H9 (cell line): ENCODE results near the gene MRPS5. TPM values are rescaled to one million over a fixed set of nuclear protein-coding genes. Genes with fewer than 3 reads are reported as not detected.

Experiments
- DNase-seq: peaks from one replicate; pipeline ENCODE4 v3.0.0-alpha.2; 2017
- H2AFZ ChIP-seq: one replicate; pipeline ENCODE4 v1.6.1; 2013; ENCODE audit warnings: mild to moderate bottlenecking, low read length, control low read depth, moderate library complexity
- H2AK5ac ChIP-seq: 2 replicates; pipeline ENCODE4 v1.6.1; 2013; ENCODE audit warnings: low read length, control low read depth, mixed read lengths; ENCODE audit not compliant: insufficient read length
- H2BK120ac ChIP-seq: one replicate; pipeline ENCODE4 v1.6.1; 2013; ENCODE audit warnings: low read depth, mild to moderate bottlenecking, low read length, control low read depth, inconsistent platforms; ENCODE audit not compliant: poor library complexity, severe bottlenecking
- H2BK12ac ChIP-seq: 2 replicates; pipeline ENCODE4 v1.6.1; 2013; ENCODE audit warnings: low read length, control low read depth, mixed read lengths, low read depth; ENCODE audit not compliant: insufficient read length
- H2BK15ac ChIP-seq: 2 replicates; pipeline ENCODE4 v1.6.1; 2013; ENCODE audit warnings: low read depth, low read length, control low read depth
- H2BK20ac ChIP-seq: one replicate; pipeline ENCODE4 v1.6.1; 2013; ENCODE audit warnings: low read depth, mild to moderate bottlenecking, low read length, control low read depth, inconsistent platforms; ENCODE audit not compliant: poor library complexity, severe bottlenecking
- H2BK5ac ChIP-seq: 2 replicates; pipeline ENCODE4 v1.6.1; 2013; ENCODE audit warnings: low read length, control low read depth, mixed read lengths; ENCODE audit not compliant: insufficient read length
- H3K14ac ChIP-seq: 2 replicates; pipeline ENCODE4 v1.6.1; 2013; ENCODE audit warnings: low read length, control low read depth; ENCODE audit not compliant: insufficient read depth
- H3K18ac ChIP-seq: 2 replicates; pipeline ENCODE4 v1.6.1; 2013; ENCODE audit warnings: low read depth, mild to moderate bottlenecking, mixed read lengths, low read length, control low read depth; ENCODE audit not compliant: insufficient read length
- H3K23ac ChIP-seq: 2 replicates; pipeline ENCODE4 v1.6.1; 2013; ENCODE audit warnings: low read length, control low read depth, mixed read lengths, low read depth; ENCODE audit not compliant: insufficient read length
- H3K23me2 ChIP-seq: 2 replicates; pipeline ENCODE4 v1.6.1; 2013; ENCODE audit warnings: low read depth, mild to moderate bottlenecking, mixed read lengths, low read length, control low read depth; ENCODE audit not compliant: insufficient read length, poor library complexity, severe bottlenecking
- H3K27ac ChIP-seq: 2 replicates; pipeline ENCODE4 v1.5.1; 2013; ENCODE audit warnings: low read length, control low read depth, mixed read lengths, low read depth; ENCODE audit not compliant: insufficient read length
- H3K27me3 ChIP-seq: 2 replicates; pipeline ENCODE4 v1.6.1; 2013; ENCODE audit warnings: low read length, control low read depth, inconsistent platforms; ENCODE audit not compliant: insufficient read depth
- H3K4ac ChIP-seq: 2 replicates; pipeline ENCODE4 v1.6.1; 2013; ENCODE audit warnings: low read depth, mild to moderate bottlenecking, control low read depth, inconsistent platforms, low read length, moderate library complexity
- H3K4me1 ChIP-seq: 2 replicates; pipeline ENCODE4 v1.6.1; 2013; ENCODE audit warnings: low read length, control low read depth, inconsistent platforms; ENCODE audit not compliant: insufficient read depth
- H3K4me2 ChIP-seq: 2 replicates; pipeline ENCODE4 v1.6.1; 2013; ENCODE audit warnings: low read length, control low read depth, mixed read lengths; ENCODE audit not compliant: insufficient read length, insufficient read depth
- H3K56ac ChIP-seq: 2 replicates; pipeline ENCODE4 v1.6.1; 2013; ENCODE audit warnings: low read depth, mild to moderate bottlenecking, mixed read lengths, low read length, control low read depth; ENCODE audit not compliant: insufficient read length
- H3K79me1 ChIP-seq: 2 replicates; pipeline ENCODE4 v1.6.1; 2013; ENCODE audit warnings: low read depth, mild to moderate bottlenecking, moderate library complexity, low read length, control low read depth, inconsistent platforms; ENCODE audit not compliant: insufficient read depth, poor library complexity, severe bottlenecking
- H3K79me2 ChIP-seq: 2 replicates; pipeline ENCODE4 v1.6.1; 2013; ENCODE audit warnings: low read length, control low read depth, inconsistent platforms; ENCODE audit not compliant: insufficient read depth
- H3K9ac ChIP-seq: 2 replicates; pipeline ENCODE4 v1.6.1; 2013; ENCODE audit warnings: low read length, control low read depth, mixed read lengths; ENCODE audit not compliant: insufficient read length; ENCODE audit errors: extremely low read depth
- H3K9me3 ChIP-seq: one replicate; pipeline ENCODE4 v1.6.1; 2013; ENCODE audit warnings: low read depth, low read length, inconsistent platforms; ENCODE audit not compliant: control insufficient read depth
- H3T11ph ChIP-seq: one replicate; pipeline ENCODE4 v1.6.1; 2013; ENCODE audit warnings: mild to moderate bottlenecking, low read length, control low read depth, inconsistent platforms
- H4K20me1 ChIP-seq: one replicate; pipeline ENCODE4 v1.6.1; 2013; ENCODE audit not compliant: control insufficient read depth, insufficient read length, insufficient read depth
- H4K5ac ChIP-seq: 2 replicates; pipeline ENCODE4 v1.6.1; 2013; ENCODE audit warnings: low read depth, mild to moderate bottlenecking, mixed read lengths, low read length, control low read depth; ENCODE audit not compliant: insufficient read length
- H4K8ac ChIP-seq: replicated peaks from 2 replicates; pipeline ENCODE4 v1.6.1; 2013; ENCODE audit warnings: low read length, control low read depth, mixed read lengths, low read depth; ENCODE audit not compliant: insufficient read length
- H4K91ac ChIP-seq: 2 replicates; pipeline ENCODE4 v1.6.1; 2013; ENCODE audit warnings: low read depth, mild to moderate bottlenecking, moderate library complexity, mixed read lengths, low read length, control low read depth; ENCODE audit not compliant: insufficient read length
- H3K27ac Mint-ChIP-seq, 3 experiments: 2 replicates in 2 of 3; 3 replicates in 1 of 3; pipeline ENCODE4 v1.8.0; 2020 to 2021; ENCODE audit warnings: mixed read lengths in 3 of 3, mild to moderate bottlenecking in 1 of 3, moderate library complexity in 1 of 3
- H3K27me3 Mint-ChIP-seq: 2 replicates; pipeline ENCODE4 v1.8.0; 2021; ENCODE audit warnings: low read depth, mild to moderate bottlenecking, moderate library complexity, mixed read lengths
- H3K36me3 Mint-ChIP-seq, 3 experiments: 2 replicates in 2 of 3; 3 replicates in 1 of 3; pipeline ENCODE4 v1.8.0; 2020 to 2021; ENCODE audit warnings: low read depth in 3 of 3, mixed read lengths in 3 of 3; ENCODE audit not compliant: insufficient read depth in 1 of 3
- H3K4me1 Mint-ChIP-seq, 2 experiments: 2 replicates each; pipeline ENCODE4 v1.8.0; 2020; ENCODE audit warnings: mixed read lengths in 2 of 2
- H3K4me3 Mint-ChIP-seq, 2 experiments: 2 replicates in 1 of 2; 3 replicates in 1 of 2; pipeline ENCODE4 v1.8.0; 2020 to 2021; ENCODE audit warnings: mild to moderate bottlenecking in 2 of 2, mixed read lengths in 2 of 2, moderate library complexity in 1 of 2
- H3K9me3 Mint-ChIP-seq, 2 experiments: 2 replicates in 1 of 2; 3 replicates in 1 of 2; pipeline ENCODE4 v1.8.0; 2020; ENCODE audit warnings: mild to moderate bottlenecking in 2 of 2, mixed read lengths in 2 of 2, moderate library complexity in 1 of 2
- WGBS: extraction: QIAGEN DNeasy Blood & Tissue Kit; methylation state at CpG from one replicate; pipeline ENCODE4 v1.1.7; 2013; ENCODE audit warnings: missing lambda C conversion rate, low lambda C conversion rate, mixed read lengths; ENCODE audit not compliant: insufficient read length; ENCODE audit errors: extremely low coverage; 5-methylcytosine and 5-hydroxymethylcytosine counted together
- total RNA-seq: library from RNA; stranded (reverse); gene quantifications from 2 replicates; pipeline ENCODE4 v1.2.1, GENCODE V29; 2021
- TF ChIP-seq, protein P1 (sequence below): fragments of 200-600 bp; sonication (generic); conservative IDR thresholded peaks from 3 replicates; pipeline ENCODE4 v1.8.0; 2021; ENCODE audit warnings: antibody characterized with exemption, mild to moderate bottlenecking

Gene MRPS5
- total RNA-seq, 1 experiment from 2014 or later = 50.9 TPM

GRCh38 chr2:95104606-95105005, 17.0 kb downstream of the MRPS5 start:
- no peak overlapping the region for H3K18ac ChIP-seq
- H3K56ac ChIP-seq = no peak overlapping the region
- H2BK120ac ChIP-seq = no peak overlapping the region
- no peak overlapping the region for H3K9ac ChIP-seq
- no peaks in the 10 kb centered on the region for H4K20me1 ChIP-seq
- H3K27me3 ChIP-seq = no peaks in the 10 kb centered on the region
- no peak overlapping the region for H4K8ac ChIP-seq
- no peak overlapping the region for H3K4ac ChIP-seq
- H3K27ac ChIP-seq = no peak overlapping the region
- no peak overlapping the region for H4K91ac ChIP-seq
- H2BK20ac ChIP-seq = no peak overlapping the region
- H2BK12ac ChIP-seq = no peak overlapping the region
- no peaks in the 10 kb centered on the region for H3K79me1 ChIP-seq
- Mint-ChIP-seq H3K4me1 (no peaks in the 10 kb centered on the region), H3K4me3 (no peak overlapping the region), H3K9me3 (no peaks in the 10 kb centered on the region), H3K27me3 (no peaks in the 10 kb centered on the region), H3K27ac (no peak overlapping the region), H3K36me3 (peaks cover 52 to 83% (median 71%) of the 10 kb centered on the region in 3 experiments)
- TF ChIP-seq, protein P1, sequence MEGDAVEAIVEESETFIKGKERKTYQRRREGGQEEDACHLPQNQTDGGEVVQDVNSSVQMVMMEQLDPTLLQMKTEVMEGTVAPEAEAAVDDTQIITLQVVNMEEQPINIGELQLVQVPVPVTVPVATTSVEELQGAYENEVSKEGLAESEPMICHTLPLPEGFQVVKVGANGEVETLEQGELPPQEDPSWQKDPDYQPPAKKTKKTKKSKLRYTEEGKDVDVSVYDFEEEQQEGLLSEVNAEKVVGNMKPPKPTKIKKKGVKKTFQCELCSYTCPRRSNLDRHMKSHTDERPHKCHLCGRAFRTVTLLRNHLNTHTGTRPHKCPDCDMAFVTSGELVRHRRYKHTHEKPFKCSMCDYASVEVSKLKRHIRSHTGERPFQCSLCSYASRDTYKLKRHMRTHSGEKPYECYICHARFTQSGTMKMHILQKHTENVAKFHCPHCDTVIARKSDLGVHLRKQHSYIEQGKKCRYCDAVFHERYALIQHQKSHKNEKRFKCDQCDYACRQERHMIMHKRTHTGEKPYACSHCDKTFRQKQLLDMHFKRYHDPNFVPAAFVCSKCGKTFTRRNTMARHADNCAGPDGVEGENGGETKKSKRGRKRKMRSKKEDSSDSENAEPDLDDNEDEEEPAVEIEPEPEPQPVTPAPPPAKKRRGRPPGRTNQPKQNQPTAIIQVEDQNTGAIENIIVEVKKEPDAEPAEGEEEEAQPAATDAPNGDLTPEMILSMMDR = no peak
- WGBS = no CpG with 5 or more reads among the region's 8 CpGs
- no peak overlapping the region for H3K23ac ChIP-seq
- no peaks in the 10 kb centered on the region for H3K23me2 ChIP-seq
- no peak overlapping the region for H2AK5ac ChIP-seq
- H4K5ac ChIP-seq = no peak overlapping the region
- H3K4me1 ChIP-seq = no peaks in the 10 kb centered on the region
- H2AFZ ChIP-seq = no peak overlapping the region
- no peak overlapping the region for H3T11ph ChIP-seq
- no peaks in the 10 kb centered on the region for H3K79me2 ChIP-seq
- H3K14ac ChIP-seq = no peak overlapping the region
- DNase-seq = no peak
- H3K4me2 ChIP-seq = no peak overlapping the region
- no peak overlapping the region for H2BK15ac ChIP-seq
- H2BK5ac ChIP-seq = no peak overlapping the region
- H3K9me3 ChIP-seq = no peaks in the 10 kb centered on the region
